ENCODE data around the gene DIP2C.
"Not testable (repeated sequence)": the region's sequence is repeated elsewhere in the genome, so short reads cannot be mapped to it uniquely, and the experiment has no call there.

Gene DIP2C

DNA sequence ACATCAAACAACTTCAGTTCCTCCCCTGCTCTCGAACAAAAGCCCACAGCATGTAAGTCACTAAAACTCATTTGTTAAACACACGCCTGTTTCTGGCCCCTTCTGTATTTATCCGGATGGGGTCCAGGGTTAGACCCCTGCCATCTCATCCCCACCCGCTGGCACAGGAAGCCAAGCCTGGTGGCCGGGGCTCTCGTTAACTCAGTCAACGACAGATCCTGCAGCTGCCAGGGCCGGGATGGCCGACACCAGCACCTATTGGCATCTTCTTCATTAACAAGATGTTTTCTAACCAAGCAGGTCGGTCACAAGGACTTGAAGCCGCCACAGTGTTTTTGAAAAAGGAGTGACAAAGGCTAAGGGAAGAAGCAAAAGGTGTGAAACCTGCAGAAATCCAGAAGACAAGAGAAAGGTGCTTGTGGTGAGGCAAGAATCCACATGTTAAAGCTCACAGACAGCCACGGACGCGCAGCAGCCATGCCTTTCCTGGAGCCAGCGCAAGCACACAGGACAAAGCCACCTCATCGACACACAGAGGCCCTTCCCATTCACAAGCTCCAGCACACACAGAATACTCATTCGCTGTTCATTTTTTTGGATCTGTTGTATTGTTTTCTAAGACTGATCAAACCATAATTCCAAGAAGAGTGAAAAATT lies 202.7 kb downstream of the DIP2C start:
- no peak for DNase-seq

- no peak for DNase-seq
Measured at GRCh38 chr10:486206-486605, 203.3 kb downstream of the DIP2C start.

GRCh38 chr10:485776-486175 lies 203.7 kb downstream of the DIP2C start:
- DNase-seq: no peak

DNA sequence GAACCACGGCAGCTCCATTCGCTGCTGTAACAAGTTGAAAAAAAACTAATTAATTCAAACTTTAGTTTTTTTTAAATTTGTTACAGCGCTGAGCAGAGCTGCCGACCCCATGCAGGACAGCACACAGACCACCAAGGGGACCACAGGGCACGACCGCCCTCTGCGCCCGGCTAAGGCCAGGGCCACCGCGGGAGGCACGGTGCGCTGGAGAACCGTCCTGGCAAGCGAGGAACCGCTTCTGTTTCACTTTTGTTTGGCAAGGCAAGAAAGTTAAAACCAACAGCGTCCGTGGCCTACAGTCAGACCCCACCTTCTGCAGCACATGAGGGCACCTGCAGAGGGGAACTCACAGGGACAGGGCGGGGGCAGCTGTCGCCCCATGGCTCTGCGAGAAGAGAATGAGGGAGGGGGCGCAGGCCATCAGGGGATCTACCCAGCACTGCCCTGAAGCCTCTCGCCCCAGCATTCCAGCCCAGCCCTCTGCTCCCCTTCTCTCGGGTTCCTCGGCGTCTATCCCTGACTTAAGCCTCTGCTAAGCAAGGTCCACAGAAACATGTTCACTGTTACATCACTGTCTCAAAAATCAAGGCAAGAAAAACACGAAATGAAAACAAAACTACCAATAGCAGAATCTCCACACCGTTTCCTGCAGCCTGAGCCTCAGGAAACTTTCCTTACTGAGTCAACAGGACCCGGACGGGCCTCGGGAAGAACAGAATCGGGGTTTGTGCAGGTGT lies 204.4 kb downstream of the DIP2C start:
- peak in 1 of 4 experiments; percentile 3 for DNase-seq

GRCh38 chr10:484441-484924 lies 205.0 kb downstream of the DIP2C start:
- DNase-seq: no peak

DNA sequence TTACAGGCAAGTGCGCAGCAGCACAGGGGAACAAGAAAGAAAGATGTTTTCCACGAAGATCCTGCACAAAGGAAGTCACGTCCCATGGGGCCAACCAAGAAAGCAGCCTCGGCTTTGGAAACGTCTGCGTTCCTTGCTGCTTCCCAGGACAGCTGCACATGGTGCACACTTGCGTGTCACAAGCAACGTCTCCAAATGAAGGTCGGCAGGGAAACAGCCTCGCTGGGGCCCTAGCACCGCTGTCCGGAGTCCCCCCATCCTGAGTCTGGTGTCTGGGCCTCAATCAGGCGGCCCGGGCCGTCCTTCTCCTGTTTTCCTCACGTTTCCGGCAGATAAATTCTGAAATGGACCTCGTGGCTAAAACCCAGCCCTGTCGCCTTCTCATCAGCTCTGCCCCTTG lies 206.2 kb downstream of the DIP2C start:
- no peak for DNase-seq

DNA sequence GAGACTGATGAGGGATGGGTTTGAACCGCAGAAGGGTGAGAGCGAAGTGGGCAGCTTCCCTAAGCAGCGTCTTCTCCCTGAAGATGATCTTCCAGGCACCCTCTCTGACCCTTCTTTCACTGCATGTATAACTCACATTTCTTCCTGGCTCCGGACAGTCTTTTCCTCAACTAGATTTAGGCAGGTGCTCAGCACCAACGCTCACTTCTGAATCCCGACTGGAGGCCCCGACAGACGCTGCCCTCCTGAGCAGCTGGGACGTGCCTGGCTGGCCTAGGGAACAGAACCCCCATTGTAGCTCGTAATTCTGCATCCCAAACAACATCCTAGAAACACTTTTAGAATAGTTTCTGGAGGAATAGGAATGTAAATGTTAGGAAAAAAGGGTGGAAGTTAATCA lies 206.6 kb downstream of the DIP2C start:
- DNase-seq: no peak

DNA sequence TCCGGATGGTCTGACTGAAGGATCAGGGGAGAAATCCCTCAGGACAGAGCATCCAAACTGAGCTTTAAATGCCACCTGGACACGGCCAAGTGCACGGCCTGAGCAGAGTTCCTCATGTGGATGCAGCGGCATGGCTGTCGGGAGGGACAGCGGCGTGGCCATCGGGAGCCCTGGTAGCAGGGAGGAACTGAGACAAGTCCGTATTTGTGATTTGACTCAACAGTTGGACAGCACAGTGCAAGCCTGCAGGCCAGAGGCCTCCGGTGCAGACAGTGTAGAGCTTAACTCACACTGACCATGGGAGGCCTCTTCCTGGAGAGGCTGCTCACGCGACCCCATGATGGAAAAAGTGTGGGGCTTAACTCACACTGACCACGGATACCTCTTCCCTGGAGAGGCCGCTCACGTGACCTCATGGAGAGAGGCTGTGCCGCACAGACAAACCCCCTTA lies 207.4 kb downstream of the DIP2C start:
- DNase-seq: no peak

GRCh38 chr10:481628-482027 lies 207.8 kb downstream of the DIP2C start:
- DNase-seq: no peak

DNA sequence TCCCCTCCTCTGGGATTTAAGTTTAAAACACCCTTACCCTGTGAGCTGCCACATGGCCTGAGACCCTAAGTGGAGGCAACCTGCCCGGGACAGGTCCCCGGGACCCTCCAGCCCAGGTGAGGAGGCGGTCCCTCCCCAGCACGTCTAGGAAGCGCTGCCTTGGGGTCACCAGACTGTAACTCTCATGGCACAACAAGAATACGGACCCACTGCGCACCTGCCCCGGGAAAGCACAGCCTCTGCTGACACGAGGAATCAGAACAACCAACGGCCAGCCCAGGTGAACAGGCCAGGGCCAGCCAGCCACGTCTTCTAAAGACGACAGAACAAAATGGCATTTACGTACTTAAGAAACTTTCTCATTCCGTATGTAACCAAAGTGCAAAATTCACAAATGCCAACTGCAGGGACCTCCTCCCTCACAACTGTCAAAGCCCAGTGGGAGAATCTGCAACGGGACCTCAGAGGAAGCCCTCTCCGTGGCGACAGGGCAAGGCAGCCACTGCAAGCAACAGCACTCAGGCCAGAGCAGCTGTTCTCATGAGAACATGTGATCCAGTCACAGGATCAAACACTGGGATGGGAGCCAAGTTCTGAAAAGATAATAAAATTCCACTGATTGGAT lies 208.4 kb downstream of the DIP2C start:
- no peak for DNase-seq

DNA sequence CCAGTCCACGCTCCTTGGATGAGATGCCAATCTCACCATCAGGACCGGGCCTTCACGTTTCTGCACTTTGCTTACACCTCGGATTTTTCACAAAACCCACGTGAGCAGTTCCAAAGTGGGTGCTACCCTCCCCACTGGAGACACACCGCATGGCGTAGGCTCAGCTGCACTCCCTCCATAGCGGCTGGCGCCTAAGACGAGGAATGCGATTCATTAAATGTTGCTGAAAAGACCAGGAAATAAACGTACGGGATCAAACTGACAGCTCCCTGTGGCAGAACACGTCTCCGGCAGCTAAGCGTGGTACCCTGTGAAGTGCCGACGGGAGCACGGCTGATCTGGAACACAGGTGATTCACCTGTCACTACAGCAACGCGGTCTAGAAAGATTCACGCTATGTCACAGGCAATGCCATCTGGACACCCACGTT lies 209.0 kb downstream of the DIP2C start:
- no peak for DNase-seq

DNA sequence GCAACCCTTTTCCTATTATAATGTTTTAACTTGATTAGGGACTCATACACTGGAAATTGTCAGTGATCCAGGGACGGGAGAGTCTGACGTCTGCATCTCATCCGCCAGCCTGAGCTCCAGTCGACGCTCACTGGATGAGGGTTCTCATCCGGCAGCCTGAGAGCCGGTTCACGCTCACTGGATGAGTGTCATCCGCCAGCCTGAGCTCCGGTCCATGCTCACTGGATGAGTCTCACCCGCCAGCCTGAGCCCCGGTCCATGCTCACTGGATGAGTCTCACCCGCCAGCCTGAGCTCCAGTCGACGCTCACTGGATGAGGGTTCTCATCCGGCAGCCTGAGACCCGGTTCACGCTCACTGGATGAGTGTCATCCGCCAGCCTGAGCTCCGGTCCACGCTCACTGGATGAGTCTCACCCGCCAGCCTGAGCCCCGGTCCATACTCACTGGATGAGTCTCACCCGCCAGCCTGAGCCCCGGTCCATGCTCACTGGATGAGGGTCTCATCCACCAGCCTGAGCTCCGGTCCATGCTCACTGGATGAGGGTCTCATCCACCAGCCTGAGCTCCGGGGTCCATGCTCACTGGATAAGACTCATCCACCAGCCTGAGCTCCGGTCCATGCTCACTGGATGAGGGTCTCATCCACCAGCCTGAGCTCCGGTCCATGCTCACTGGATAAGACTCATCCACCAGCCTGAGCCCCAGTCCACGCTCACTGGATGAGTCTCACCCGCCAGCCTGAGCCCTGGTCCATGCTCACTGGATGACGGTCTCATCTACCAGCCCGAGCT lies 209.6 kb downstream of the DIP2C start:
- DNase-seq: not testable (repeated sequence)

GRCh38 chr10:478471-479245 lies 210.8 kb downstream of the DIP2C start:
- DNase-seq: no peak

DNA sequence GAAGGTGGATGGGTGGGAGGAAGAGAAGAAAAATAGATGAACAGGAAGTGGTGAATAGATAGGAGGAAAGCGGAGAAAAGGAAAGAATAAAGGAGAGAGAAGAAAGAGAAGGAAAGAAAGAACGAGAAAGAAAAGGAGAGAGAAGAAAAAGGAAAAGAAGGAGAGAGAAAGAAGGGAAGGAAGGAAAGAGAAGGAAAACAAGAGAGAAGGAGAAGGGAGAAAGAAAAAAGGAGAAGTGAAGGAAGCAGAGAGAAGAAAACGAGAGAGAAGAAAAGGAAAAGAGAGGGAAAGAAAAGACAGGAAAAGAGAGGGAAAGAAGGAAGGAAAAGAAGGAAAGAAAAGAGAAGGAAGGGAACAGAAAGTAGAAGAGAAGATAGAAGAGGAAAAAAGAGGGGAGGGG lies 211.8 kb downstream of the DIP2C start:
- DNase-seq: no peak

DNA sequence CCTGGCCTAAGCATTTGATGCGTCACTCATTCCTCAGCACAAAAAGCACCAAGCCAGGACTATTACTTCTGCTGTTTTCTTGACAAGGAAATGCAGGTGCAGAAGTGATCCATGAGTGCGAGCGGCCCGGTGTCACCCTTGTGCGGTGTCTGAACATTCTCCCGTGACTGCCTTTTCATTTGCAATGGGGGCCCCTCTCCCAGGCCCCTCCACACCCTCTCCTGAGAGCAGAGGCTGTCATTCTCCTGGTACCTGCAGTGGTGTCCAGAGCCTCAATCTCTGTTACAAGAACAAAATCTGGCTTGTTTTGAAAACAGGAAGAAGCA lies 213.1 kb downstream of the DIP2C start:
- no peak for DNase-seq

DNA sequence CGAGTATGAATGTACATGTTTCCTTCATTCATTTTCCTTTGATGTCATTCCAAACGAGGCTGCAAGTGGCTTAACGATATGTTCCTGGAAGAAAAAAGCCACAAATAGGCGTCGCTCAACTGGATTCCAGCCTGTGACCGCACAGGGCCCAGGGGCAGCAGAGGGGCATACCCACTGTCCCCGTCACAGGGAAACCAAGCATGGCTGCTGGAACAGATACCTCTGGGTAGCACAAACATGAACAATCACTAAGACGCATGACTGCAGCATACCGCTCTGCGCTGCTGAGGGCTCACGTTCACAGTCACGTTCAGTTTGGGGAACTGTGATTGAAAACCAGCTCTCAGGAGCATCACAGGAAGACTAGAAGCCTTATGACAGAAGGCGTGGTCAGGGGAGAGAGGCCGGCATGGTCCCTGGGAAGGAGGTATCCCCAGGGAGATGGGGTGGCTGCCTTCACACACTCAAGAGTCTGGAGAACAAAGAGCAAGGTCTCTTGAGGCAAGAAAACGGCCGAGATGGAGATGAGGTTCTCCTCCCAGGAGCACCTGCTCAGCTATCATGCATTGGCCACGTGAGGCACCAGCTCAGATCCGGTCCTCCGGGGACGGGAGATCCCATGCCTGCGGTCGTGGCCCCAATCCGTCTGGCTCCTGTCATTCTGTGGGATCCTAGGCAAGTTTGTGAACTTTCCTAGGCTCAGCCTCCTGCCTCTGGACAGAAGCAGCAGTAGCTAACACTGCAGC lies 213.6 kb downstream of the DIP2C start:
- no peak for DNase-seq

GRCh38 chr10:474946-475345 lies 214.5 kb downstream of the DIP2C start:
- DNase-seq: no peak

- no peak for DNase-seq
Measured at GRCh38 chr10:474406-474805, 215.1 kb downstream of the DIP2C start.

DNA sequence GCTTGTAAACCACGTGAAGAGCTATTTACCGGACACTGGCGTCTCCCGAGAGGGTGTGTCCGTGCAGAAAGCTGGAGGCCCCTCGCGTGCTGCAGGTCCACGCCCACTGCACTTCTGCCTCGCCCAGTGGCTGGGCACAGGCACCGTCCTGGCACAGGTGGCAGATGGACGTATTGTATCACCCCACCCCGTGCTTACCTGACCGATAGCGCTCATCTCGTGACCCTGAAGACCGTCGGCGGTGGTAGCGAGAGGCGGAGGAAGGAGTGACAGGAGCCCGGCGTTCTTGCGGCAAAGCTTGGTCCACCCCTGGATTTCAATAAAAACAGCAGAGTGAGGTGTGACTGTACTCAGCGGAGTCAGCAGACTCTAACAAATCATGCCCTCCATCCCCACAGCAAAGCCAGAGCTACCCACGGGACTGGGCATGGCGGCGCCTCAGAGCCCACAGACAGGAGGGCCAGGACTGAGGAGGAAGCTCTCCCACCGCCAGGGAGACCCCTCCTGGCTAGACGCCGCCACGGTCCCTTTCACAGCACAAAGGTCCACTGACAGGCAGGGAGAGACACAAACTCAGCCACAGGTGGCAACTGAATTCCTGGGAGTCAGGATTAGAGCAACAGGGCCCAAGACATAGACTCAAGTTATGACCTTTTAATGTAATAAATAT lies 217.1 kb downstream of the DIP2C start:
- DNase-seq: no peak

DNA sequence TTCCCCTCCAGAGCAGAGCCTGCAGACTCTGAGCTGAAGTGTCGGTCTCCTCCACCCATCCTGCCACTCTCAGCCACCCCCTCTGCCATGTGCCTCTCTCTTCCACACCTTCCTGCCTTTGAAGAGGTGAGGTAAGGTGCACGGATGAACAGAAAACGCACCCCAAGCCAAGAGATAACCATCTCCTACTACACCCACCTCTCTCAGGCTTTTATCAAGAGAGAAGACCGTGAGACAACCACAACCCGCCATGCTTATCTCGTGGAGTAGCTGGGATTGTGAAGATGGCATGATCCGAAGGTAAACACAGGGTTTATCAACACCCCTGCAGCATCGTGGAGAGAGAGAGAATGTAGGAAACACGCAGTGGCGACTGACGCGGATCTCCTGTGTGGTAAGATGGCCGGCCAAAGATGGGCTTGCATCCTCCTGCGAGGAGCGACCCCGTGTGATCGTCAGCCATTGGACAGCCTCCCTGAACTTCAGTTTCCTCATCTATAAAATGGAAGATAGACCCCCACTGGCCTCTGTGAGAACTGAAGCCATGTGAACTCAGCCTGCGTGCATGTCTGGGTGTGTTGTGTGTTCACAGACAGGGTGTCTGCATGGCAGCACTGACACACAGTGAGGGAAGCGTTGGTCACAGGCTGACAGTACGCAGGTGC lies 219.0 kb downstream of the DIP2C start:
- DNase-seq: no peak

- no peak for DNase-seq
Measured at GRCh38 chr10:469947-470338, 219.5 kb downstream of the DIP2C start.
